HG03460 (cell line): ENCODE measurements around the gene LILRB2.
"Not testable (repeated sequence)": the region's sequence is repeated elsewhere in the genome, so short reads cannot be mapped to it uniquely, and the experiment has no call there.

ENCODE experiments used
- ATAC-seq: cut with Tn5 transposase; IDR thresholded peaks from one replicate; pipeline ENCODE4 v1.9.1; 2021; ENCODE audit not compliant: unreplicated experiment

LILRB2 gene

GRCh38 chr19:54281007-54281728 is at the start of gene LILRB2:
LILRB2 (minus strand) TSS chr19:54281110; CDS start chr19:54280496, 614 bp downstream.
- ATAC-seq = no peak

GRCh38 chr19:54329476-54330165 is 48.7 kb upstream of the LILRB2 start:
- no peak for ATAC-seq

- not testable (repeated sequence) for ATAC-seq
These were observed 47.9 kb upstream of the LILRB2 start for GRCh38 chr19:54328781-54329180.

- ATAC-seq = no peak
These were observed 44.7 kb upstream of the LILRB2 start for GRCh38 chr19:54325631-54326030.

- no peak for ATAC-seq
These were observed 44.3 kb upstream of the LILRB2 start for GRCh38 chr19:54325194-54325621.

- ATAC-seq = no peak
These were observed 43.2 kb upstream of the LILRB2 start for GRCh38 chr19:54324071-54324470.

- not testable (repeated sequence) for ATAC-seq
These were observed 42.0 kb upstream of the LILRB2 start for GRCh38 chr19:54322934-54323333.

GRCh38 chr19:54322295-54322694 is 41.4 kb upstream of the LILRB2 start:
- not testable (repeated sequence) for ATAC-seq

GRCh38 chr19:54319892-54320670 is 39.2 kb upstream of the LILRB2 start:
- no peak for ATAC-seq

GRCh38 chr19:54319049-54319448 is 38.1 kb upstream of the LILRB2 start:
- no peak for ATAC-seq

GRCh38 chr19:54317965-54318240 is 37.0 kb upstream of the LILRB2 start:
- no peak for ATAC-seq

GRCh38 chr19:54317108-54317964 is 36.4 kb upstream of the LILRB2 start:
- ATAC-seq = no peak

- ATAC-seq = no peak
These were observed 35.8 kb upstream of the LILRB2 start for GRCh38 chr19:54316746-54317107.

GRCh38 chr19:54315956-54316355 is 35.0 kb upstream of the LILRB2 start:
- no peak for ATAC-seq

- ATAC-seq = no peak
These were observed 31.8 kb upstream of the LILRB2 start, which contains the start of gene LILRA5 for GRCh38 chr19:54312436-54313377. LILRA5 (minus strand) TSS chr19:54313166; CDS start chr19:54313019, 147 bp downstream.

- ATAC-seq = no peak
These were observed 31.1 kb upstream of the LILRB2 start for GRCh38 chr19:54312011-54312410.

GRCh38 chr19:54311486-54311885 is 30.6 kb upstream of the LILRB2 start:
- ATAC-seq = no peak

GRCh38 chr19:54310543-54310942 is 29.6 kb upstream of the LILRB2 start:
- no peak for ATAC-seq

- no peak for ATAC-seq
These were observed 28.9 kb upstream of the LILRB2 start for GRCh38 chr19:54309811-54310210.
